ENCODE results near the gene LIF.

DNA sequence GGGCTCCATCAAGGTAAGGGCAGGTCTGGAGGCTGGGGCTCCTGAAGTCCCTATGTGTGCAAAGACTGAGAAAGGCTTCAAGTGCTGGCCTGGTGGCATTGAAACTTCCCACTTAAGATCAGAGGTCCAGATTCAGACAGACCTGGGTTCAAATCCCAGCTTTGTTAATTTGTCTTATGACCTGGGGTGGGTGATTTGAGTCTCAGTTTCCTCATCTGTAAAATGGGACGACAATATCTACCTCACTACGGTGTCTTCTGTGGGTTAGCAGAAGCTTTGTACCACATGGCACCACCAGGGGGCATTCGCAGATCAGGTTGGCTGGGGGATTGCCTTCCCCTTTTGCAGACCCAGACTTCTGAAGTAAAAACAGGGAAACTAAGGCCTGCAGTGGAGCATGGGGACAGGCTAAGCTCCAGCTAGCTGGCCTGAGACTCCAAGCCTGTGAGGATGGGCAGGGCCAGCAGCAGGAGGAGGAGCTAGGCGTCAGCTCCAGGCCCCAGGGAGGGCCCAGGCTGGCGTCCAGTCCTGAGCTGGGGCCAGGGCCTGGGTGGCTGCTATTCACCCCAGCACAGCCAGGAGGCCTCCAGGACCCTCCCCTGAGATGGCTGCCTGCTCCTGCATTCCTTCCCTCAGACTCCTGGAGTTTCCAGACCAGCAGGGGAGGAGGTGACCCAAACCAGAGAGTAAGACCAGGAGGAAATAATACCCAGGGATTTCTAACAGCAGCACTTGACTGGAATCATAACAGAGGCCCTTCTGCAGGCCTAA is 41.3 kb upstream of the LIF start:
- TF ChIP-seq, protein P1, sequence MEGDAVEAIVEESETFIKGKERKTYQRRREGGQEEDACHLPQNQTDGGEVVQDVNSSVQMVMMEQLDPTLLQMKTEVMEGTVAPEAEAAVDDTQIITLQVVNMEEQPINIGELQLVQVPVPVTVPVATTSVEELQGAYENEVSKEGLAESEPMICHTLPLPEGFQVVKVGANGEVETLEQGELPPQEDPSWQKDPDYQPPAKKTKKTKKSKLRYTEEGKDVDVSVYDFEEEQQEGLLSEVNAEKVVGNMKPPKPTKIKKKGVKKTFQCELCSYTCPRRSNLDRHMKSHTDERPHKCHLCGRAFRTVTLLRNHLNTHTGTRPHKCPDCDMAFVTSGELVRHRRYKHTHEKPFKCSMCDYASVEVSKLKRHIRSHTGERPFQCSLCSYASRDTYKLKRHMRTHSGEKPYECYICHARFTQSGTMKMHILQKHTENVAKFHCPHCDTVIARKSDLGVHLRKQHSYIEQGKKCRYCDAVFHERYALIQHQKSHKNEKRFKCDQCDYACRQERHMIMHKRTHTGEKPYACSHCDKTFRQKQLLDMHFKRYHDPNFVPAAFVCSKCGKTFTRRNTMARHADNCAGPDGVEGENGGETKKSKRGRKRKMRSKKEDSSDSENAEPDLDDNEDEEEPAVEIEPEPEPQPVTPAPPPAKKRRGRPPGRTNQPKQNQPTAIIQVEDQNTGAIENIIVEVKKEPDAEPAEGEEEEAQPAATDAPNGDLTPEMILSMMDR (IDR thresholded peaks at IDR 0.05), result peak; percentile 66 to 93 (median 86)
- peak; percentile 25 to 73 for TF ChIP-seq POLR2A (IDR thresholded peaks at IDR 0.05)

Measured in tibial nerve (tissue), 3 donors.